A673 (cell line): ENCODE results near the gene XDH. TPM values are rescaled to one million over a fixed set of nuclear protein-coding genes. Genes with fewer than 3 reads are reported as not detected.

ENCODE experiments used
- BruUV-seq: library from RNA; stranded (reverse); fragments of 400-500 nt; replicated peaks from 2 replicates; lab custom pipeline; 2021; lab: Mats Ljungman, UMichigan
- CTCF ChIA-PET: fragments of 300-600 bp; sonication (Branson Sonifier 250); formaldehyde crosslinking; loops from one replicate; lab custom pipeline; 2022; ENCODE audit warnings: antibody characterized with exemption; lab: Charles Lee
- POLR2A ChIA-PET: fragments of 300-600 bp; sonication (Branson Sonifier 250); formaldehyde crosslinking; loops from one replicate; lab custom pipeline; 2022; ENCODE audit warnings: antibody characterized with exemption; ENCODE audit not compliant: low non-redundant PET; lab: Charles Lee
- DNase-seq: peaks from one replicate; pipeline ENCODE4 v3.0.0-alpha.2; 2015; ENCODE audit warnings: low spot score
- H3K27ac ChIP-seq: fragments of 200-600 bp; sonication (generic); 2 replicates; pipeline ENCODE4 v1.5.1; 2016; ENCODE audit warnings: mixed run types, low read depth, mild to moderate bottlenecking, mixed read lengths, antibody characterized with exemption, low read length; ENCODE audit not compliant: poor library complexity, severe bottlenecking
- H3K27me3 ChIP-seq: fragments of 200-600 bp; sonication (generic); replicated peaks from 2 replicates; pipeline ENCODE4 v1.6.1; 2017; ENCODE audit warnings: mixed run types, low read depth, mild to moderate bottlenecking, mixed read lengths, antibody characterized with exemption, low read length; ENCODE audit not compliant: insufficient read depth, poor library complexity
- H3K36me3 ChIP-seq: fragments of 200-600 bp; sonication (generic); 2 replicates; pipeline ENCODE4 v1.6.1; 2016; ENCODE audit warnings: mixed run types, mild to moderate bottlenecking, mixed read lengths, antibody characterized with exemption, low read length; ENCODE audit not compliant: insufficient read depth, poor library complexity, severe bottlenecking
- H3K4me1 ChIP-seq: fragments of 200-600 bp; sonication (generic); 2 replicates; pipeline ENCODE4 v1.6.1; 2017; ENCODE audit warnings: mixed run types, mild to moderate bottlenecking, mixed read lengths, antibody characterized with exemption, low read length; ENCODE audit not compliant: insufficient read depth, poor library complexity, severe bottlenecking
- H3K4me3 ChIP-seq: fragments of 200-600 bp; sonication (generic); 2 replicates; pipeline ENCODE4 v1.5.1; 2016; ENCODE audit warnings: low read depth, mixed run types, mild to moderate bottlenecking, mixed read lengths, low read length; ENCODE audit not compliant: poor library complexity, severe bottlenecking
- H3K9me3 ChIP-seq: fragments of 200-600 bp; sonication (generic); 2 replicates; pipeline ENCODE4 v1.6.1; 2016; ENCODE audit warnings: mixed run types, low read depth, mild to moderate bottlenecking, mixed read lengths, antibody characterized with exemption, low read length; ENCODE audit not compliant: poor library complexity, severe bottlenecking
- EZH2 ChIP-seq: fragments of 200-600 bp; sonication (generic); IDR thresholded peaks from 2 replicates; pipeline ENCODE4 v1.6.1; 2017; ENCODE audit warnings: borderline replicate concordance, low read depth, mild to moderate bottlenecking, mixed read lengths, antibody characterized with exemption, low read length; ENCODE audit not compliant: poor library complexity, severe bottlenecking
- intact Hi-C: fragments of 100-400 bp; cut with micrococcal nuclease; formaldehyde crosslinking; loops from one replicate; pipeline ENCODE4 v1.10.0; 2022; ENCODE audit not compliant: unreplicated experiment
- total RNA-seq: library from RNA; stranded (reverse); gene quantifications from 2 replicates; pipeline ENCODE4 v1.2.3, GENCODE V29; 2021
- TF ChIP-seq, protein P1 (sequence below): fragments of 300-800, 200-600 bp; sonication (generic); conservative IDR thresholded peaks from 2 replicates; pipeline ENCODE4 v1.5.1; 2017; ENCODE audit warnings: low read depth, mild to moderate bottlenecking, antibody characterized with exemption, low read length, moderate library complexity, mixed read lengths

Gene XDH
- total RNA-seq, 1 experiment from 2014 or later, result 0.19 TPM

DNA sequence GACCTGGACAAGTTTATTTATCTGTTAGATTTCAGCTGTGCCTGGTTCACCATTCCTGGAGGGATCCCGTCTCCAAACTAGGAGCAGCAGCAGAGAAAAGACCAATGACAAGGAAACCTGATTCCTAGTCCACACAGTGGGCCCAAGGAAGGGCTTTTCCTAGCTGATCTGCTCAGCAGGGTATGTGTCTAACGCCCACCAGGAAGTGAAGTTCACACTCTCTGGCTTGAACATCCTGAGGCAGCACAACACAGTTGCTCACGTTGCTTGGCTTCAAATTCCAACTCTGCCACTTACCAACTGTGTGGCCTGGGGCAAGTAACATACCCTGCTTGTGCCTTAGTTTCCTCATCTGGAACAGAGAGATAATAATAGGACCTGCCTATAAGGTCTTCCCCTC, 42.9 kb downstream of the XDH start:
- Histone ChIP-seq H3K27me3 (no peaks in the 10 kb centered on the region), H3K27ac (no peak overlapping the region), H3K9me3 (no peaks in the 10 kb centered on the region), H3K4me3 (no peak overlapping the region), H3K4me1 (no peaks in the 10 kb centered on the region), H3K36me3 (no peaks in the 10 kb centered on the region)
- POLR2A ChIA-PET, result no interaction called here
- no peak for DNase-seq
- CTCF ChIA-PET, result interaction anchor here (0.6 to 0.7 kb wide), 2 partner anchors 580 to 662 kb away, joined by 3 to 4 read pairs; no protein-coding TSS in a partner anchor
- intact Hi-C loops, result no loop called here
- TF ChIP-seq EZH2, result no peak
- TF ChIP-seq, protein P1, sequence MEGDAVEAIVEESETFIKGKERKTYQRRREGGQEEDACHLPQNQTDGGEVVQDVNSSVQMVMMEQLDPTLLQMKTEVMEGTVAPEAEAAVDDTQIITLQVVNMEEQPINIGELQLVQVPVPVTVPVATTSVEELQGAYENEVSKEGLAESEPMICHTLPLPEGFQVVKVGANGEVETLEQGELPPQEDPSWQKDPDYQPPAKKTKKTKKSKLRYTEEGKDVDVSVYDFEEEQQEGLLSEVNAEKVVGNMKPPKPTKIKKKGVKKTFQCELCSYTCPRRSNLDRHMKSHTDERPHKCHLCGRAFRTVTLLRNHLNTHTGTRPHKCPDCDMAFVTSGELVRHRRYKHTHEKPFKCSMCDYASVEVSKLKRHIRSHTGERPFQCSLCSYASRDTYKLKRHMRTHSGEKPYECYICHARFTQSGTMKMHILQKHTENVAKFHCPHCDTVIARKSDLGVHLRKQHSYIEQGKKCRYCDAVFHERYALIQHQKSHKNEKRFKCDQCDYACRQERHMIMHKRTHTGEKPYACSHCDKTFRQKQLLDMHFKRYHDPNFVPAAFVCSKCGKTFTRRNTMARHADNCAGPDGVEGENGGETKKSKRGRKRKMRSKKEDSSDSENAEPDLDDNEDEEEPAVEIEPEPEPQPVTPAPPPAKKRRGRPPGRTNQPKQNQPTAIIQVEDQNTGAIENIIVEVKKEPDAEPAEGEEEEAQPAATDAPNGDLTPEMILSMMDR, result no peak
- BruUV-seq, result no TSS peak

DNA sequence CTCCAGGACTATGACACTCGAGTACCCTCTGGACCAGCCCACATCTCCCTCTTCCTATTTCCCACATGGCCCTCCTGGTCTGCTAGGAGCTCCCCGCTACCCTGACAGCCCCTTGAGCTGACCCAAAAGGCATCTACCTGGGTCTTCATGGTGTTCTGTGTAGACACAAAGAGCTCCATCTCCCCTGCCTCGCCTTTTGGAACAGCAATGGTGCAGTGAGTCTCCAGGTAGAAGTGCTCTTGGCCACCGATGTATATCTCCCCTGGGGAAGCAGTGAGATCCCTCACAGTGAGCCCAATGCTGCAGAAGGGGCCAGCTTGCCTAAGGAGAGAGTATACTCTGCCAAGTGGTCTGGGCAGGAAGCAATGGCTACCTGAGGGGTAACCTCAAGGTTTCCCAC, 47.8 kb downstream of the XDH start:
- TF ChIP-seq EZH2, result no peak
- TF ChIP-seq, protein P1, result no peak
- no peaks in the 10 kb centered on the region for H3K36me3 ChIP-seq
- ChIA-PET POLR2A (no interaction called here), CTCF (no interaction called here)
- intact Hi-C loops, result no loop called here
- no peak overlapping the region for H3K4me3 ChIP-seq
- DNase-seq, result no peak
- no peaks in the 10 kb centered on the region for H3K9me3 ChIP-seq
- no TSS peak for BruUV-seq
- no peaks in the 10 kb centered on the region for H3K4me1 ChIP-seq
- H3K27ac ChIP-seq, result no peak overlapping the region
- H3K27me3 ChIP-seq, result no peaks in the 10 kb centered on the region

DNA sequence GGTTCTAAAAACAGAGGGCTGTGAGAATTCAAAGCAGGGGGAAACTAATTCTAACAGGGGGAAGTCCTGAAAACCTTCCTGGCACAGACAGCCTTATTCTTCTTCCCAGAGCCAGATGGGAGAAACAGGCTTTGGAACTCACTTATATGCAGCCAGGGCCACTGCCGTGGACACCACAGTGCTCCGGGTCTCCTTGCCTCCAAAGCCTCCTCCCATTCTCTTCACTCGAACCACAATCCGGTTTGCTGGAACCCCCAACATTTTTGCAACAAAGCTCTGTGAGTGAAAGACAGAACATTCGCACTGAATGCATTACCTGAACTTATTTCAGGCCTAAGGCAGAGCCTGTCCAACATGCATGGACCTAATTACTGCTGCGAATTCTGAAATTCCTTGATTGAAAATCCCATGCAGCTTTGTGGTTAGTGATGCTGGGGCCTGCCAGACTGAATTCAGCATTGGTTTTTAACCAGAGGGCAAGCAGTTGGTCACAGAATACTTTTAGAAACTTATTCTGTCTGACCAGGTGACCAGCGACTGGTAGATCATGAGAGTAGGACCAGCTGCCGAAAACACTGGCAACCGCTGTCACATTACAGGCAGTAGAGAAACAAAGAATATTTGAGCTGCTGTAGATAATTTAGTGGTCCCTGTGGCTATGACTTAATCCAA, 48.6 kb downstream of the XDH start:
- H3K9me3 ChIP-seq, result no peaks in the 10 kb centered on the region
- H3K36me3 ChIP-seq, result no peaks in the 10 kb centered on the region
- no peaks in the 10 kb centered on the region for H3K27me3 ChIP-seq
- POLR2A ChIA-PET, result no interaction called here
- H3K4me3 ChIP-seq, result no peak overlapping the region
- no peak for DNase-seq
- no peaks in the 10 kb centered on the region for H3K4me1 ChIP-seq
- intact Hi-C loops, result no loop called here
- no peak overlapping the region for H3K27ac ChIP-seq
- TF ChIP-seq, protein P1, result no peak
- TF ChIP-seq EZH2, result no peak
- no TSS peak for BruUV-seq
- CTCF ChIA-PET, result no interaction called here
